NCI-H510A treated with DMSO at 0.1 percent for 48 hours (cell line): ENCODE data around the gene OR10H2.
"Not testable (repeated sequence)": the region's sequence is repeated elsewhere in the genome, so short reads cannot be mapped to it uniquely, and the experiment has no call there.

ENCODE experiments used
- DNase-seq: peaks from one replicate; lab custom pipeline; 2025; lab: John Stamatoyannopoulos, UW

The OR10H2 gene

GRCh38 chr19:15769586-15769985 lies 41.8 kb downstream of the OR10H2 start:
- DNase-seq, result no peak

GRCh38 chr19:15774159-15774558 lies 46.3 kb downstream of the OR10H2 start:
- DNase-seq, result not testable (repeated sequence)

GRCh38 chr19:15775249-15775648 lies 47.4 kb downstream of the OR10H2 start:
- no peak for DNase-seq

GRCh38 chr19:15776264-15776663 lies 48.4 kb downstream of the OR10H2 start:
- no peak for DNase-seq

- no peak for DNase-seq
These were observed 49.5 kb downstream of the OR10H2 start for GRCh38 chr19:15776991-15777970.
